Activated naive CD8-positive, alpha-beta T cell (primary cell): ENCODE results near the gene ST8SIA3.

Source experiments
- H3K27ac Mint-ChIP-seq: one replicate; pipeline ENCODE4 v1.8.0; 2021; ENCODE audit warnings: mixed read lengths
- H3K27me3 Mint-ChIP-seq: one replicate; pipeline ENCODE4 v1.8.0; 2021; ENCODE audit warnings: mixed read lengths
- H3K36me3 Mint-ChIP-seq: one replicate; pipeline ENCODE4 v1.8.0; 2021; ENCODE audit warnings: mixed read lengths
- H3K4me1 Mint-ChIP-seq: one replicate; pipeline ENCODE4 v1.8.0; 2021; ENCODE audit warnings: low read depth, mixed read lengths
- H3K4me3 Mint-ChIP-seq: one replicate; pipeline ENCODE4 v1.8.0; 2021; ENCODE audit warnings: mild to moderate bottlenecking, mixed read lengths
- H3K9me3 Mint-ChIP-seq: one replicate; pipeline ENCODE4 v1.8.0; 2021; ENCODE audit warnings: low read depth, mixed read lengths

The ST8SIA3 gene

GRCh38 chr18:57352271-57352701 lies at the start of gene ST8SIA3:
Gene ST8SIA3 (plus strand): TSS chr18:57352557. CDS start chr18:57352847, 290 bp downstream.
- no peak within 1 kb of the TSS for H3K4me3 Mint-ChIP-seq
- H3K4me1 Mint-ChIP-seq, result no peaks in the 10 kb centered on the region
- peaks cover 6% of the 10 kb centered on the region for H3K9me3 Mint-ChIP-seq
- peaks cover 2% of the 10 kb centered on the region for H3K36me3 Mint-ChIP-seq
- peaks cover 49% of the 10 kb centered on the region for H3K27me3 Mint-ChIP-seq
- H3K27ac Mint-ChIP-seq, result no peak within 1 kb of the TSS

- Mint-ChIP-seq H3K9me3 (no peaks in the 10 kb centered on the region), H3K36me3 (no peaks in the 10 kb centered on the region), H3K27me3 (peaks cover 2% of the 10 kb centered on the region), H3K4me1 (no peaks in the 10 kb centered on the region), H3K4me3 (no peak overlapping the region), H3K27ac (no peak overlapping the region)
Observed at GRCh38 chr18:57311472-57311871, 40.9 kb upstream of the ST8SIA3 start.

GRCh38 chr18:57312346-57313144 lies 39.8 kb upstream of the ST8SIA3 start:
- no peak overlapping the region for H3K27ac Mint-ChIP-seq
- no peak overlapping the region for H3K4me3 Mint-ChIP-seq
- no peaks in the 10 kb centered on the region for H3K27me3 Mint-ChIP-seq
- H3K4me1 Mint-ChIP-seq, result no peaks in the 10 kb centered on the region
- no peaks in the 10 kb centered on the region for H3K36me3 Mint-ChIP-seq
- H3K9me3 Mint-ChIP-seq, result no peaks in the 10 kb centered on the region

- Mint-ChIP-seq H3K4me1 (no peaks in the 10 kb centered on the region), H3K27me3 (peaks cover 14% of the 10 kb centered on the region), H3K36me3 (no peaks in the 10 kb centered on the region), H3K27ac (no peak overlapping the region), H3K9me3 (peaks cover 6% of the 10 kb centered on the region), H3K4me3 (no peak overlapping the region)
Observed at GRCh38 chr18:57320603-57321002, 31.8 kb upstream of the ST8SIA3 start.

- Mint-ChIP-seq H3K9me3 (peaks cover 9% of the 10 kb centered on the region), H3K4me1 (no peaks in the 10 kb centered on the region), H3K36me3 (peaks cover 3% of the 10 kb centered on the region), H3K4me3 (no peak overlapping the region), H3K27me3 (peaks cover 16% of the 10 kb centered on the region), H3K27ac (no peak overlapping the region)
Observed at GRCh38 chr18:57325491-57326166, 26.7 kb upstream of the ST8SIA3 start.

- Mint-ChIP-seq H3K9me3 (peaks cover 9% of the 10 kb centered on the region), H3K4me3 (no peak overlapping the region), H3K36me3 (peaks cover 3% of the 10 kb centered on the region), H3K27me3 (peaks cover 13% of the 10 kb centered on the region), H3K4me1 (no peaks in the 10 kb centered on the region), H3K27ac (no peak overlapping the region)
Observed at GRCh38 chr18:57326718-57327323, 25.5 kb upstream of the ST8SIA3 start.

- no peaks in the 10 kb centered on the region for H3K4me1 Mint-ChIP-seq
- peaks cover 9% of the 10 kb centered on the region for H3K9me3 Mint-ChIP-seq
- no peak overlapping the region for H3K4me3 Mint-ChIP-seq
- no peak overlapping the region for H3K27ac Mint-ChIP-seq
- peaks cover 3% of the 10 kb centered on the region for H3K36me3 Mint-ChIP-seq
- H3K27me3 Mint-ChIP-seq, result peaks cover 7% of the 10 kb centered on the region
Observed at GRCh38 chr18:57328665-57329064, 23.7 kb upstream of the ST8SIA3 start.

GRCh38 chr18:57329856-57330255 lies 22.5 kb upstream of the ST8SIA3 start:
- Mint-ChIP-seq H3K9me3 (peaks cover 9% of the 10 kb centered on the region), H3K27me3 (peaks cover 9% of the 10 kb centered on the region), H3K27ac (no peak overlapping the region), H3K4me3 (no peak overlapping the region), H3K4me1 (no peaks in the 10 kb centered on the region), H3K36me3 (peaks cover 3% of the 10 kb centered on the region)

GRCh38 chr18:57331718-57332117 lies 20.6 kb upstream of the ST8SIA3 start:
- Mint-ChIP-seq H3K4me3 (no peak overlapping the region), H3K9me3 (peaks cover 2% of the 10 kb centered on the region), H3K27ac (no peak overlapping the region), H3K27me3 (peaks cover 5% of the 10 kb centered on the region), H3K36me3 (peaks cover 3% of the 10 kb centered on the region), H3K4me1 (no peaks in the 10 kb centered on the region)

- no peak overlapping the region for H3K27ac Mint-ChIP-seq
- H3K9me3 Mint-ChIP-seq, result no peaks in the 10 kb centered on the region
- no peaks in the 10 kb centered on the region for H3K36me3 Mint-ChIP-seq
- no peaks in the 10 kb centered on the region for H3K4me1 Mint-ChIP-seq
- peaks cover 8% of the 10 kb centered on the region for H3K27me3 Mint-ChIP-seq
- H3K4me3 Mint-ChIP-seq, result no peak overlapping the region
Observed at GRCh38 chr18:57333940-57334339, 18.4 kb upstream of the ST8SIA3 start.

- Mint-ChIP-seq H3K4me3 (no peak overlapping the region), H3K36me3 (no peaks in the 10 kb centered on the region), H3K27me3 (peaks cover 8% of the 10 kb centered on the region), H3K27ac (no peak overlapping the region), H3K4me1 (no peaks in the 10 kb centered on the region), H3K9me3 (no peaks in the 10 kb centered on the region)
Observed at GRCh38 chr18:57334383-57334782, 18.0 kb upstream of the ST8SIA3 start.

GRCh38 chr18:57336343-57336742 lies 16.0 kb upstream of the ST8SIA3 start:
- no peaks in the 10 kb centered on the region for H3K36me3 Mint-ChIP-seq
- no peaks in the 10 kb centered on the region for H3K9me3 Mint-ChIP-seq
- no peaks in the 10 kb centered on the region for H3K4me1 Mint-ChIP-seq
- no peak overlapping the region for H3K27ac Mint-ChIP-seq
- no peak overlapping the region for H3K4me3 Mint-ChIP-seq
- peaks cover 10% of the 10 kb centered on the region for H3K27me3 Mint-ChIP-seq

- no peaks in the 10 kb centered on the region for H3K36me3 Mint-ChIP-seq
- no peaks in the 10 kb centered on the region for H3K4me1 Mint-ChIP-seq
- no peak overlapping the region for H3K4me3 Mint-ChIP-seq
- H3K27me3 Mint-ChIP-seq, result peaks cover 12% of the 10 kb centered on the region
- no peaks in the 10 kb centered on the region for H3K9me3 Mint-ChIP-seq
- no peak overlapping the region for H3K27ac Mint-ChIP-seq
Observed at GRCh38 chr18:57337890-57338289, 14.5 kb upstream of the ST8SIA3 start.

GRCh38 chr18:57343833-57344232 lies 8.5 kb upstream of the ST8SIA3 start:
- H3K4me3 Mint-ChIP-seq, result no peak overlapping the region
- peaks cover 12% of the 10 kb centered on the region for H3K27me3 Mint-ChIP-seq
- no peaks in the 10 kb centered on the region for H3K36me3 Mint-ChIP-seq
- H3K4me1 Mint-ChIP-seq, result no peaks in the 10 kb centered on the region
- no peak overlapping the region for H3K27ac Mint-ChIP-seq
- no peaks in the 10 kb centered on the region for H3K9me3 Mint-ChIP-seq

GRCh38 chr18:57346876-57347275 lies 5.5 kb upstream of the ST8SIA3 start:
- H3K4me3 Mint-ChIP-seq, result no peak overlapping the region
- no peaks in the 10 kb centered on the region for H3K36me3 Mint-ChIP-seq
- H3K27me3 Mint-ChIP-seq, result peaks cover 28% of the 10 kb centered on the region
- H3K4me1 Mint-ChIP-seq, result no peaks in the 10 kb centered on the region
- no peaks in the 10 kb centered on the region for H3K9me3 Mint-ChIP-seq
- no peak overlapping the region for H3K27ac Mint-ChIP-seq
